Tibial artery (tissue), 4 donors: ENCODE results near the gene COL8A2.

Experiments
- DNase-seq, 2 donors: peaks; one replicate each; pipeline ENCODE4 v3.0.0-alpha.2; 2019
- H3K27ac ChIP-seq, 2 donors: fragments of 200-600 bp; sonication (generic) in 1 of 2; 1 replicate in 1 of 2; 2 replicates in 1 of 2; pipeline ENCODE4 v1.5.1; 2018 to 2019; ENCODE audit warnings: mild to moderate bottlenecking in 1 of 2
- H3K27me3 ChIP-seq, 2 donors: fragments of 200-600 bp; sonication (generic) in 1 of 2; one replicate each; pipeline versions ENCODE4 v1.5.1 to v1.6.0; 2016 to 2019
- H3K36me3 ChIP-seq, 3 donors: fragments of 200-600 bp; sonication (generic) in 2 of 3; one replicate each; pipeline ENCODE4 v1.5.1; 2016 to 2019; ENCODE audit warnings: mild to moderate bottlenecking in 2 of 3
- H3K4me1 ChIP-seq, 4 donors: fragments of 200-600 bp; sonication (generic) in 2 of 4; 1 replicate in 3 of 4; 2 replicates in 1 of 4; pipeline ENCODE4 v1.5.1; 2016 to 2019
- H3K4me3 ChIP-seq, 2 donors: fragments of 200-600 bp; sonication (generic) in 1 of 2; 1 replicate in 1 of 2; 2 replicates in 1 of 2; pipeline ENCODE4 v1.5.1; 2018 to 2019; ENCODE audit warnings: mild to moderate bottlenecking in 2 of 2
- H3K9me3 ChIP-seq, 3 donors: fragments of 200-600 bp; sonication (generic) in 1 of 3; one replicate each; pipeline ENCODE4 v1.5.1; 2016 to 2019
- CTCF ChIP-seq, 2 experiments: fragments of 200-600 bp in 1 of 2; fragments of 450-650 bp in 1 of 2; IDR thresholded peaks; one replicate each; pipeline ENCODE4 v1.5.1; 2017 to 2019; ENCODE audit warnings: antibody characterized with exemption in 2 of 2, mild to moderate bottlenecking in 1 of 2, moderate library complexity in 1 of 2
- intact Hi-C: fragments of 100-400 bp; cut with DNase I; formaldehyde crosslinking; loops from one replicate; pipeline ENCODE4 v1.15.0; 2023; ENCODE audit warnings: low total_unique reads

COL8A2 gene

GRCh38 chr1:36112823-36113222, 12.2 kb downstream of the COL8A2 start:
- Histone ChIP-seq H3K4me3 (no peak overlapping the region), H3K36me3 (peaks cover 0 to 8% (median 0%) of the 10 kb centered on the region in 3 donors), H3K9me3 (no peaks in the 10 kb centered on the region), H3K27me3 (no peaks in the 10 kb centered on the region), H3K27ac (peak overlapping the region in 1 of 2 donors; percentile 28), H3K4me1 (peaks cover 0 to 42% (median 35%) of the 10 kb centered on the region in 4 donors)
- no peak for DNase-seq
- intact Hi-C loops, result no loop called here
- no peak for TF ChIP-seq CTCF (IDR thresholded peaks at IDR 0.05)

DNA sequence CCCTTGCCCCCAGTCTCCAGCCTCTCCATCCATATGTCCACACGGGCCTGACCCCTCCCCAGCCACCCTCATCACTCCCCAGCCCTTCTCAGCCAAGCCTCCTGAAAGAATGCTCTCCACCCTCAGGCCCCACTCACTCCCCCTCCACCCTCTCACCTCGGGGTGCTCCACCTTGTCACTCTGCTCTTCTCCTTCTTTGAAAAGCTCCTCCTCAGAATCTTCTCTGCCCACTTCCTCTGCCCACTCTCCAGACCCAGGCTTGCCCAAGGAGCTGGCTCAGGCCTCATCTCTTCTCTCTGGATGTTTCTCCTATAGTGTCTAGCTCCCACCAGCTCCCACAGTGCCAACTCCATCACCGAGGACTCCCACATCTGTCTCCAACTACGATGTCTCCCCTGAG, 13.9 kb downstream of the COL8A2 start:
- no peaks in the 10 kb centered on the region for H3K27me3 ChIP-seq
- peaks cover 0 to 8% (median 0%) of the 10 kb centered on the region in 3 donors for H3K36me3 ChIP-seq
- no peaks in the 10 kb centered on the region for H3K9me3 ChIP-seq
- H3K27ac ChIP-seq, result no peak overlapping the region
- no peak overlapping the region for H3K4me3 ChIP-seq
- intact Hi-C loops, result no loop called here
- TF ChIP-seq CTCF (IDR thresholded peaks at IDR 0.05), result no peak
- DNase-seq, result no peak
- H3K4me1 ChIP-seq, result peaks cover 0 to 42% (median 22%) of the 10 kb centered on the region in 4 donors

DNA sequence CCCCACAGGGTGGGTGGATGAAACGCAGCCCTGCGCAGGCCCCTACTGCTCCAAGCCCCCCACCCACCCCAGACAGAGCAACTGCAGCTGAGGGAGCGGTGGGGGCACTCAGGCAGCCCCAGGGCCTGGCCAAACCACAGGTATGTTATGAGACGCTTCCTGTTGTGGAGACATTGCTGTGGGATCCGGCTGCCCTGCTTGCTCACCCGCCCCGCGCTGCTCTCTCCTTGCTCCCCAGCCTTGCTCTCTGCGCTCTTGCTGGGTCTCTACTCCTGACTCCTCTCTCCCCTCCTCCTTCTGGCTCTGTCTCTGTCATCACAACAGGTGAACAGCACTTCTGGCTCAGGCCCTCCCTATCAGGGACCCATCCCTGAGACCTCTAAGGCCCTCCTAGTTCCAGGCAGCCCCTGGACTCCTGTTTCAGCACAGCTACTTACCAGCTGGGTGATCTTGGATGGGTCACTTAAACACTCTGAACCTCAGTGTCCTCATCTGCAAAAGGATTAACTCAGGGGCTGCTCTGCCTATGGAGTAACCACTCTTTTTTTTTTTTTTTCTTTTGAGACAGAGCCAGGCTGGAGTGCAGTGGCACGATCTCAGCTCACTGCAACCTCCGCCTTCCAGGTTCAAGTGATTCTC, 15.9 kb downstream of the COL8A2 start:
- peaks cover 0 to 8% (median 0%) of the 10 kb centered on the region in 3 donors for H3K36me3 ChIP-seq
- H3K27me3 ChIP-seq, result no peaks in the 10 kb centered on the region
- no peak overlapping the region for H3K27ac ChIP-seq
- intact Hi-C loops, result no loop called here
- no peak for DNase-seq
- peaks cover 0 to 28% (median 3%) of the 10 kb centered on the region in 4 donors for H3K4me1 ChIP-seq
- H3K9me3 ChIP-seq, result no peaks in the 10 kb centered on the region
- TF ChIP-seq CTCF (IDR thresholded peaks at IDR 0.05), result no peak
- H3K4me3 ChIP-seq, result no peak overlapping the region

- Histone ChIP-seq H3K27me3 (no peaks in the 10 kb centered on the region), H3K36me3 (peaks cover 0 to 6% (median 0%) of the 10 kb centered on the region in 3 donors), H3K9me3 (no peaks in the 10 kb centered on the region), H3K4me1 (peaks cover 0 to 28% (median 3%) of the 10 kb centered on the region in 4 donors), H3K27ac (peak overlapping the region in 1 of 2 donors; percentile 37), H3K4me3 (no peak overlapping the region)
- DNase-seq, result no peak
- intact Hi-C loops, result no loop called here
- TF ChIP-seq CTCF (IDR thresholded peaks at IDR 0.05), result no peak
Measured at GRCh38 chr1:36108314-36108713, 16.7 kb downstream of the COL8A2 start.

DNA sequence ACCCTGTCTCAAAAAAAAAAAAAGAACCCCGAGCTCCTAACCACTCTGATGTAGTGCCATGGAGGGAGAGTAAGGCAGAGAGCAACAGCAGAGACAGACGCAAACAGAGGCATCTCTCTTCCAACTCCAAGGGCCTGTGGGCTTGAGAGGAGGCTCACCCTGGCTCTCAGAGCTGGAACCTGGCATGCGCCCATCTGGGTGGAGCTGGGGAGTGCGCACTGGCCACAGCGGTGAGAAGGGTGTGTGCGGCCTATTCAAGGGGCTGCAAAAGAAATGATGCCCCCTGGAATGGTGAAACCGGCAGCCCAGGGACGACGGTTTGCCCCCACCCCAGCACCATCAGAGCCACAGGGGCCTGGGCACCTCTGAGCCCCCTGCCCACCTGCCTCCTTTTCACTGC, 17.6 kb downstream of the COL8A2 start:
- no peaks in the 10 kb centered on the region for H3K9me3 ChIP-seq
- TF ChIP-seq CTCF (IDR thresholded peaks at IDR 0.05), result no peak
- H3K27me3 ChIP-seq, result no peaks in the 10 kb centered on the region
- DNase-seq, result no peak
- peaks cover 0 to 28% (median 2%) of the 10 kb centered on the region in 4 donors for H3K4me1 ChIP-seq
- intact Hi-C loops, result no loop called here
- H3K27ac ChIP-seq, result peak overlapping the region in 1 of 2 donors; percentile 37
- H3K4me3 ChIP-seq, result no peak overlapping the region
- no peaks in the 10 kb centered on the region for H3K36me3 ChIP-seq
